A549 treated with Mapracorat at 1 μM for 4 hours (cell line): ENCODE data around the gene TSPY10. TPM values are rescaled to one million over a fixed set of nuclear protein-coding genes. Genes with fewer than 3 reads are reported as not detected.

Experiments used
- total RNA-seq: library from RNA; stranded (reverse); fragments of 200-300 nt; extraction: Qiagen RNA extraction; gene quantifications from 5 replicates; pipeline ENCODE4 v1.2.3, GENCODE V29; 2022

The TSPY10 gene
- total RNA-seq = not detected in 5 replicates

GRCh38 chrY:9527580-9527979 lies at the start of gene TSPY10:
Gene TSPY10, plus strand, starts transcription at chrY:9527880. Its CDS starts 46 bp downstream, at chrY:9527926.

GRCh38 chrY:9486967-9487366 lies 40.7 kb upstream of the TSPY10 start, which contains the start of gene TSPY9:
Gene TSPY9, plus strand, starts transcription at chrY:9487267. Its CDS starts 46 bp downstream, at chrY:9487313.

Other genes with a start within 250 kb of the TSPY10 start
- not detected in 5 replicates for gene TSPY4, start 190.4 kb upstream of the TSPY10 start, total RNA-seq
- gene TSPY8, start 170.1 kb upstream of the TSPY10 start, total RNA-seq = not detected in 5 replicates
- gene TSPY3, start 129.5 kb upstream of the TSPY10 start, total RNA-seq = not detected in 5 replicates
- gene TSPY1, start 60.9 kb upstream of the TSPY10 start, total RNA-seq = not detected in 5 replicates
- not detected in 5 replicates for gene TSPY9, start 40.6 kb upstream of the TSPY10 start, total RNA-seq